ENCODE measurements around the gene RNF144A.
"Not testable (repeated sequence)": the region's sequence is repeated elsewhere in the genome, so short reads cannot be mapped to it uniquely, and the experiment has no call there.

RNF144A gene

DNA sequence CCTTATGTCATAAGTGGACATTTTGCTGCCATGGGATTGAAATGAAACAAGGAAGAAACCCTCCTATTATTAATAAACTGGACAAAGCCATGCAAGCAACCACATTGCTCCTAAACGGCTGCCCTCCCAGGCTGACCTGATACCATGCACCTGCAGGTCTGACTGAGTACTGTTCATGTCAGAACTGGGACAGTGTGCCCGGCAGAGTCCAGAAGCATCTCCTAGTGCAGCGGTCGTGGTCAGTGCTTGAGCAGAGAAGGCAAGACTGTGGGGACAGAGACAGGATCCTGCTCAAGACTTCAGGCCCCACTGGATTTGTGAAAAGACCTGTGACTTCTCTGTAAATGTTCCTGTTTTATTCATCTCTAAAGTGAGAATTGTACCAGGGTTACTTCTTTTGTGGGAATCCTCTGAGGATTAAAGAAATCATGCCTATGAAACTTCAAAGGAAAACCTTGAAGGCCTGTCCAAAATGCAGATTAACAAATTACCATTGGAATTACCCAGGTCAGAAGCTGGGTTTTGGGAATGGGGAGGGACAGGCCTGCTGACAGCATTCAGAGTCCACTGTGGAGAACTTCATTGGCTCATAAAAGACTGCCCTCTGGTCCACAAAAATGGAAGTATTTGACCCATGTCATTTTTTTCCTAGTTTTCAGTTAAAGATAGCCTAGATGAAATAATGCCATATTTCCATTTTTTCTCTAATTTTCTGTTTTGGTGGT lies 13.9 kb downstream of the RNF144A start:
- no peak for FAIRE-seq

DNA sequence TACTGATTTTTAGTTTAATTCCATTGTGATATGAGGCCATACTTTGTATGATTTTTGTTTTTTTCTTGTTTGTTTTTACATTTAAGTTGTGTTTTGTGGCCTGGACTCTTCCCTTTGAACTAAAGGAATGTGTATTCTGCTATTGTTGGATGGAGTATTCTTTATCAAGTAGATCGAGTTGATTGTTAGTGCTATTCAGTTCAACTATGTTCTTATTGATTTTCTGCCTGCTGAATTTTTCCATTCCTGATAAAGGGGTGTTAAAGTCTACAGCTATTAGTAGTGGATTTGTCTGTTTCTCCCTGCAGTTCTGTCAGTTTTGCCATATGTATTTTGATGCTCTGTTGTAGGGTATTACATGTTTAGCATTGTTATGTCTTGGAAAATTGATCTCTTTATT lies 14.5 kb downstream of the RNF144A start:
- FAIRE-seq, result no peak

DNA sequence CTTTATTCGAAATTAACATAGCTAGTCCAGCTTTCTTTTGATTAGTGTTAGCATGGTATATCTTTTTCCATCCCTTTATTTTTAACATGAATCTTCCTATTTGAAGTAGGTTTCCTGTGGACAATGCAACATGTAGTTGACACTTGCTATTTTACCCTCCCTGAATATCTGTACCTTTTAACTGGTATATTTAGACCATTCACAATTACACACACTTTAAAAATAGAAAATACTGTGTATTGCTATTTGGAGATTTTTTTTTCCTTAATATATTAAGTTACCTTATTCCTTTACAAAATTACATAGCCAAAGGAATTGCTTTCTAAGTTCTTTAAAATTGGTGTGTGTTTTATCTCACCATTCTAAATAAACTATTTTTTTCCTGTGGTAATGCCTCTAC lies 15.0 kb downstream of the RNF144A start:
- FAIRE-seq, result no peak

DNA sequence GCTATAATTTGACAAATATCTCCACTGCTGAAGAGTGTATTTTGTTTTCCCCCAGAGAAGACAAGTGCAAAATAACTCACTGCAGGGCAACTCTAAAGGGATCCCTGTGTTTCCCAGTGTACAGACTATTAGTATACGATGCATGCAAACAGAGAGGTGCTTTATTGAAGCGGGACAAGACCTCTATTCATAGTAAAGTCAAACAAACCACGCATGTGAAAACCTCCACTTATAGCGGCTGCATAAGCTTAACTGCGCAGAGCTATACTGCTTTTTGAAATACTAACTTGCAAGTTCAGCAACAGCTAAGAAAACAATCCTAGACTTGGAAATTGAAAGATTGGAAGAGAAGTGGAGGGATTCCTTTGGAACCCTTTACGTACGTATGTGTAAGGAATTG lies 15.6 kb downstream of the RNF144A start:
- no peak for FAIRE-seq

DNA sequence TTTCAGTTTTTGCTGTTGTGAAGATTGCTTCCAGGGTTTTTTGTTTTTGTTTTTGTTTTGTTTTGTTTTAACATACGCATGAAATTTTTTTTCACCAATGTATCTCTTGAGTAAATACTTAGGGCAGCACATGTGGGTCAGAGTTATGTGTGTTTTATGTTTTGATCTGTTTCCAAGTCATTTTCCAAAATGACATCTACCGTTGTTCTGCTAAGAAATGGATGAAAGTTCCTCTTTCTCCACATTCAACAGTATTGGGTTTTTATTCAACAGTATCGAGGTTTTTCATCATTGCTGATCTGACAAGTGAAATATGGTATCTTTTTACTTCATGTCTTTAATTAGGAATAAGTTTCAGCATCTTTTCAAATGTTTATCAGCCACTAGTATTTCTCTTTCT lies 16.7 kb downstream of the RNF144A start:
- no peak for FAIRE-seq

DNA sequence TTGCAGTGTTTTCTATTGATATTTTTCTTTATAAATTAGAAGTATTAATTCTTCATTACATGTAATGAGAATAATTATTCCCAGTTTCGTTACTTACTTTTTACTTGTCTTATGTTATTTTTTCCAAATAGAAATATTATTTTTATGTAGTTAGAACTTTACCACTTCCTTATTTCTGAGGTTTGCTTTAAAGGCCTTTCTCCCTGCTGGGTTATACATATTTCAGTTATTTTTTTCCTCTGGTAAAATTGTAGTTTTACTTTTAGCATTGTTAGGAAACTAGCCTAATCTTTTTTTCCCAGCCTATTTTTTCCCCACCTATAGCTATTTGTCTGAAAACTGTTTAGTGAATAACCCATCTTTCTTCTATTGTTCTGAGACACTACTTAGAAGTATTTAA lies 17.1 kb downstream of the RNF144A start:
- no peak for FAIRE-seq

DNA sequence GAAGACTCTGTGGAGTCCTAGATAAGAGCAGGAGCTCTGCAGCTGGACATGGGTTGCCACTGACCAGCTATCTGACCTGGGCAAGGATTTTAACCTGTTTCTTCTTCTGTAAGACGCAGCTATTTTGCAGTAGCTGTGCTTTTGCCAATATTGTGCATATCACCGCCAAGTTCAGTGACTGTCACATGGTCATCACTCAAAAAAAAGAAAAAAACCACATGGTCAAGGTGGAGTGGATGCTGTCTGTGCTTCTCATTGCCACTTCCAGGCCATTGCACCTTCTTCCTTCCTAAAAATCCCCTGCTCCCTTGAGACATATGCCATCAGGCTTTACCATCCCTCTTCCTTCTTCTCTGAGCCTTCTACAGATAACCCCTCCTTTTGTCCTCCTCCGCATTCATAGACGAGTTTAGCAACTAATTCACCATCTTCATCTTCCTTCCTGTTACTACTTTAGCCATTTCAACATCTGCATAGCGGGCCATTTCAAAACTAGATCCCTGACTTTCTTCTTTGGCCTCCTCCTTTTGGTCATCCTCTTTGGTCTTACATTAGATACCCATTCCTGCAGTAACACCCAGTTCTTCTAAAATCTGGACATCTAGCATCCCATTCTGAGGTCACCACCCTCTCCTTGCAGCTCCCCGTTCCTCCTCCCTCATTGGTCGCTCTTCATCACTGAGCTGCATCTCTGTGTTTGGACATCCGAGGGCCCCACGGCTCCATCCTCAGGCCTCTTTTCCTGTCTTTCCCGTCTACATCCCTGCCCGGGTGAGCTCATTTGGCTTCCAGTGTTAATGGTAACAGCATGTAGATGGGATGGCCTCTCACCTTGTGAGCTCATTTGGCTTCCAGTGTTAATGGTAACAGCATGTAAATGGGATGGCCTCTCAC lies 17.8 kb downstream of the RNF144A start:
- no peak for FAIRE-seq

DNA sequence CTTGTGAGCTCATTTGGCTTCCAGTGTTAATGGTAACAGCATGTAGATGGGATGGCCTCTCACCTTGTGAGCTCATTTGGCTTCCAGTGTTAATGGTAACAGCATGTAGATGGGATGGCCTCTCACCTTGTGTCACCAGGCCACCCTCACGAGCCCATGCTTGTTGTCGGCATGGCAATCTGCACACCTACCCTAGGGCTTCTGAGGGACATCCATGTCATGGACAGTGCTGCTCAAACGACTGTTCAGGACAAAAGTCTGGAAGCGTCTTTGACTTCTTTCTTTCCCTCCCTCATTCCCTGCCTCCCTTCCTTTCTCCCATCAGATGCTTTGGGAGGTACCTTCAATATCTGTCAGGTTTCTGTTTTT lies 18.4 kb downstream of the RNF144A start:
- not testable (repeated sequence) for FAIRE-seq

DNA sequence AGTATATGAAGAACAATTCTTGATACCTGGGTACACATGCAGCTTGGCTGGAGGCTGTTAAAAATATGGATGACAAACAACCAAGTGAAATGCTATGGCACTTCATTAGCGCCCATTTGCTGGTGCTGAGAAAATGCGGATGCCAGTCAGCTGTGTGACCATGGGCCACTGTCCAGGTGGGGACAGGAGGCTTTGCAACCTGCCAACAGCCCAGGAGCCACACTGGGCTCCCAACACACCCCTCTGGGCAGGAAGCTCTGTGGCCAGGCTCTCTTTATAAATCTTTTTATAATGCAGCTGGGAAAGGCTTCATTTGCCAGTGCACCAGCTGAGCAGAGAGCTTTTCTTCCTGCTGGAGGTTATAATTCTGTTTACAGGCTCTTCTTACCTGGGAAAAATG lies 19.9 kb downstream of the RNF144A start:
- no peak for FAIRE-seq

DNA sequence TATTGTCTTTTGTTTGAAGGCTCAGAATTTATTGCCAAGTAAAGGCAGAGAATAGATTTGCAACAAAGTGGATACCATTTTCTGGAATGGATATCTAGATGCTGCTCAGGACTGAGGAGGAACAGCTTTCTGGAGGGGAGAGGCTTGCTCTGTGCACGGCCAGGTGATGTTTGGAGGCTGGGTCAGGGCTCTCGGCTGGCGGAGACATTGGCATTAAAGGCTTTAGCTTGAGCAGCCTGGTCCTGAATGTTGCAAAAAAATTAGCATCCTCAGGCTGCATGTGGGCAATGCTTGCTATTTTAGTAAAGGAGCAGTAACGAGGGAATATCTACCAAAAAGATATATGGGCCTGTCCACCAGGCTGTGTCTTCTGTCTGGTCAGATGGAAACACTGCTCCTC lies 20.4 kb downstream of the RNF144A start:
- no peak for FAIRE-seq

DNA sequence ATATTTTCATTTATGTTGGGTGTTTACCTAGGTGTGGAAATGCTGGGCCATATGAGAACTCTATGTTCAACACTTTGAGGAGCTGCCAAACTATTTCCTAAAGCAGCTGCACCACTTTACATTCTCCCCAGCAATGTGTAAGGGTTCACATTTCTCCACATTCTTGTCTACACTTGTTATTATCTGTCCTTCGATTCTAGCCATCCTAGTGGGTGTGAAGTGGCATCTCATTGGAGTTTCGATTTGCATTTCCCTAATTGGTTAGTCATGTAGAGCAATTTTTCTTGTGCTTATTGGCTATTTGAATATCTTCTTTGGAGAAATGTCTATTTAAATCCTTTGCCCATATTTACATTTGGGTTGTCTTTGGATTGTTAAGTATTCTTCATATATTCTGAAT lies 21.9 kb downstream of the RNF144A start:
- no peak for FAIRE-seq

DNA sequence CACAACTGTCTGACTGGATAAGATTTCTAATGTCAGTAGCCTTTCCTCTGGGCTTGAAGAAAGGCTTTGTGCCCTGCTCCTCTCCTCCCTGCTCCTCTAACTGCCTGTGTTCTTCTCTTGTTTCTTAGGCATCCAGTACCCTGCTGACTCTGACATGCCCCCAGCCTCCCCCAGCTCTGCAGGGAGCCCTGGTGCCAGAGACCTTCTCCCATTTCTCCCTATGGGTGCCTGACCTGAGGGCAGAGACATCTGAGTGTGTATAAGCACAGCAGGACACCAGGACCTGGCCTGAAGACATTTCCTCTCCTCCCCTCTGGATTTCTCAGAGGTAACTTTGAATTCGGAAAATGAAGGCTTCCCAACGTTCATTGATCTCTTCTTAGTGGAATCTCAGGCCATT lies 23.6 kb downstream of the RNF144A start:
- FAIRE-seq, result no peak

DNA sequence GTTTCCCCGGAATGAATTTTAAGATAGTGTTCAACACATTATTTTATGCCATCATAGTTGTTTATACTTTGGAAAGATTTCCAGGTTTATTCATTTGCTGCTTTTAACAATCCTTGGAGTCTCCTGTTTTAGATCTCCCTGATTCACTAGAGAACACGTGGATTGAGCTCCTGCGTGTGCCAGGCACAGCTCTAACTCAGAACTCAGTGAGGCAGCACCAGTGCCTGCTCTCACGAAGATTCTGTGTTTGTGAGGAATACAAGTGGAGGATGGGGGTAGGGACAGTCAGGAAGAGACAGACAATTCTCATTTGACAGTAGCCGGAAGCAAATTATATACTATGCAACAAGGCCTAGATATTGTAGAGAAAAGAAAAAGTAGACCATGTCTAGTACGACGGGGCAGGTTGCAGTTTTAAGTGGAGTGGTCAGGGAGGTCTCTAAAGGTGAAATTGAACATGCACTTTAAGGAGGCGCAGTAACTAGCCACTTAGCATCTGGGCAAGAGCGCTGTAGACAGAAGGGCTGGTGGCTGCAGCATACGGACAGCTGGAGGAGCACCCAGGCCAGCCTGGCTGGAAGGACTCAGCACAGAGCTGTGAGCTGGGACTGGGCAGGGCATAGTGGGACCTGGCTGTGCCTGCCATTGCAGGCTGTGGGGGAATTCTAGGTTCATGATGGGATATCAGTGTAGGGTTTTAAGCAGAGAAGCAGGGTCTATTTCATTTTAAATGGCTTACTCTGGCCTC lies 24.3 kb downstream of the RNF144A start:
- FAIRE-seq, result no peak

DNA sequence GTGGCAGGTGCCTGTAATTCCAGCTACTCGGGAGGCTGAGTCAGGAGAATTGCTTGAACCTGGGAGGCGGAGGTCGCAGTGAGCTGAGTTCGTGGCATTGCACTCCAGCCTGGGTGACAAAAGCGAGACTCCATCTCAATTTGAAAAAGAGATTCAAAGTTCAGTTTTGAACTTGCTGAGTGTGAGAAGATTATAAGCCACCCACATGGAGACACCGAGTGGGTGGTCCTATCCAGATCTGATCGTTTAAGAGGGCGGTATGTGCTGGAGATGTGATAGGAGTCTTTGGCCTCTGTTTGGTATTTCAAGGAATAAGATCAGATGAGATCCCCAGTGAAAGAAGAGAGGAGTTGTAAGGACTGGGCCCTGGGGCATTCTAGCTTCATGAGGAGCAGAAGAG lies 25.6 kb downstream of the RNF144A start:
- FAIRE-seq, result no peak

DNA sequence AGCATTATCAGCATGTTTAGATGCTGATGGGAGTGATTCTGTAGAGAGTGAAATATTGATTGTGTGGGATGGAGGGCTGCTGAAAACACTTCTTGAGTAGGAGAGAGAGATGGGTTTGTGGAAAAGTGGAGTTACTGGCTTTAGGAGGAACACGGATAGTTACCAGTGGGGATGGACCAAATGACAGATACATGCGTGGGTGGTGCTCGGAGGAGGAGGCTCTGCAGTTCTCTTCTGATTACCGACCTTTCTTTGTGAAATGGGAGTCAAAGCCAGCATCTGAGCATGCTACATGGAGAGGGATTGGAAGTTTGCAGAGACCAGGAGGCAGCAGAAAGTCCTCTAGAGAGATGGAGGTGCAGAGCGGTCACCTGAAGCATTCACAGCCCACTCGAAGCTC lies 26.3 kb downstream of the RNF144A start:
- no peak for FAIRE-seq

DNA sequence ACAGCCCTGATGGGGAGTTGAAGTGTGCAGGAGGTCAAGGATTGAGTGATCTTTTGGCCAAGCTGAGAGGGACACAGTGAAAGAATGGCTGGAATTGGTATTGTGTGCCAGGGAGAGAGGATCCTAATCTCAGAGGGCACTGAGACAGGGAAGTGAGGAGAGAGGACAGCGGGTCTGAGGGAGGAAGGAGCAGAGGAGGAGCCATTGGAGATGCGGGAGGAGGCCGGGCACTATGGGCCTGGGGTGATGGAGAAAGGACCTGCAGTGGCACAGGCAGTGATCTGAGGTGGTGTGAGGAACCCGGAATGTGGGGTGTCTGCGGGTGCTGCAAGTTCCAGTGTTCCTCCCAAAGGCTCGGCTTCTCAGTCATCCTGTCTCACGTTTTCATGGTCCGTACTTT lies 26.8 kb downstream of the RNF144A start:
- FAIRE-seq, result no peak

DNA sequence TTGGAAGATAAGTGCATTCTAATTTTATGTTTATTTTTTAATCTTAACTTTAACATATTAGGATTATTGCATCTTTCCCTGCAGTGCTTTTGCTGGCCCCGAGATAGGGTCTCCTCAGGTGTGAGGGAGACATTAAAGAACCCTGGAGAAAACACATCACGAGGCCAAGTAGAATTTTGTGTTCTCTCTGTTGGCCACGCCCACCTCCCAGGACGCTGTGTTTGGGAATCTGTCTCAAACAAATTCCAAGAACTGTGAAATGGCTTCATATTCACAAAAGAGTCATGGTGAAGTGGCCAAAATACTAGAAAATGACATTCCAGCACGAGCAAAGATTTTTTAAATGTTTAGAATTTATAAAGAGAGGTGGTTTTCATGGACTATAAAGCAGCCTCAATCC lies 27.3 kb downstream of the RNF144A start:
- no peak for FAIRE-seq

DNA sequence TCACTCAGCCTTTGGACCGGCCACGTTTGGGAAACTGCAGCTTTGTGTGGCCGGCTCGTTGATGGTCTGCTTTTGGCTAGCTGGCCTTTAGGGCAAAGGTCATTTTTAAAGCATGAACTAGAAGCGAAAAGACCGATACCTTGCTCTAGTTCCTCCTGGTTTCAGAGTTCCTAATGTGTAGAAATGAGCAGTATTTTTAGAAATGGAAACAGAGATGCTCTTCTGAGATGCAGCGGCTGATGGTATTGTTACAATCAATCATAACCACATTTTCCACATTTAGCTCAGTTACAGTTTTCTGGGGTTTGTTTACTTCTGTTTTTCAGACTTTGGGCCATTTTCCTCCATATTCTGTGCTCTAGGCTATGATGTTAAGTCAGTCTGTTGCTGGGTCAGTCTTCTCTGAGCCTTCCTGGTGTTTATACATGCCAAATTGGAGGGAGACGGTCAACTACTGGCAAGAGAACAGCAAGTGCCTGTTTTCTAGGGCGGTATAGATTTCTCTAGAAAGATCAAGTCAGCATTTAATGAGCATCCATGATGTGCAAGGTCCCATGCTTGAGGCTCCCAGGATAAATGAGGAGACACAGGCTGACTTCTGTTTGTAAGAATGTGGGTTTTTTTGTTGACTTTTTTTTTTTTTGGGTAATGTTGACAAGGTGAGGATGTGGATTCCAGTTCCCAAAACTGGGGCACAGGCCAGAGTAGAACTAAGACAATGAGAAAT lies 28.0 kb downstream of the RNF144A start:
- FAIRE-seq, result no peak

DNA sequence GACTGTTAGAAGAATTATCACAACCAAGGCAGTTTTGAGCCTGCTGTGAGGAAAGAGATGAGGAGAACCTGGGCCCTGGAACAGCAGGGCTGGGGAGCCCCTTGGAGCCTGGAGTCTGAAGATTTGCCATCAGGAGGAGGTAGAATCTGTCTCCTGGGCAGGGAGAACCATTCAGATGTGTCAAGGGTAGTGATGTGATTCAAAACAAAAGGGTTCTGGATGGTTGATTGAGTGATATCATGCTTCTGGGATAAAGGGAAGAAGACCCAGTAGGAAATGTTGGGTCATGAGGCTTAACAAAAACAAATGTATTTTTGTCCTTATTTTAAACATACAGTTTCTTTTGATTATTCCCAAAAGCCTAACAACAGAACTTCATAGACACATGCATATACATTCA lies 28.6 kb downstream of the RNF144A start:
- FAIRE-seq, result no peak

DNA sequence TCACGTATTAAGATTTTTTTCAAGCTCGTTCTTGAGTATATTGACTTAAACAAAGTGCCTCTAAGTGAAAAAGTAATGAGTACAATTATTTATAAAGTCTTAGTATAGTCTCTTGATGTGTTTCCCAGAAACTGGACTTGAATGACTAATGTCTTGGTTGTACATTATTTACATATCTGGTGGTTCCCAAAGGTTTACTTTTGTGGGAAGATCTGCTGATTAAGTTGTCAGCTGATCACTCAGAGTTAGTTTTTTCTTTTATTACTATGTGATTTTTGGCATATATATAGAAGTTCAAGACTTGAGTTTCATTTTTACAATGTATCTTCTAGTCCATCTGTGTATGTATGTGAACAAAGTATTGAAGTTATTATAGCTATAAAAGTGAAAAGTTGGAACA lies 29.5 kb downstream of the RNF144A start:
- no peak for FAIRE-seq

DNA sequence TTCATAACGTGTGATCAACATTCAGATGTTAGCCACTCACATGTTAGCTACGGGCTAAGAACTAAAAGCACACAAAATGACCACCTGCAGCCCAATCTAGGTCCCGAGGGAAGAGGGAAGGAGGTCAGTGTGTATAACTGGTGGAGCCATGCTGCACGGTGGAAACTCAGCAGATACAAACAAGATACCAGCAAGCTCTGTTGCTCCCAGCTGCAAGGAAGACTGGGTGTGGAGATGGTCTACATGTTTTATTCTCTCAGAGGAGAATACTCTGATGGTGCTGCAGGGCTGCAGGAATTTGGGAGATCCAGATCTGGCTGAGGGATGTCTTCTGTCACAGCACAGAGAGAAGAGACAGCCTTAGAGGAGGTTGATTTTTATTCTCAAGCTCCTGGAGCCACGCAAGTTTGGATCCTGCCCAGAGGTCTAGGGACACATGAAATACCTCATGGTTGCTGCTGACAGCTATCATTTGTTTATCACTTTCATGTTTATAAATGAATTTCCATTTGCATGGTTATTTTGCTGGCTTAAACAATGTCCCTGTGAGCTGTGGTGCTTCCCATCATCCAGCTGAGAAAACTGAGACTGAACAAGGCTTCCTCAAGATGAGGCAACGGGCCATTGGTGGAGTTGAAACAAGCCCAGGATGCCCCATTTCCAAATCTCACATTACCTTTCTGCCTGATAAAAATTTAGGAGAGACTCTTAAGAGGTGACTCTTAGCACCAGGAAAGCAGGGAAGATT lies 30.9 kb downstream of the RNF144A start:
- no peak for FAIRE-seq

DNA sequence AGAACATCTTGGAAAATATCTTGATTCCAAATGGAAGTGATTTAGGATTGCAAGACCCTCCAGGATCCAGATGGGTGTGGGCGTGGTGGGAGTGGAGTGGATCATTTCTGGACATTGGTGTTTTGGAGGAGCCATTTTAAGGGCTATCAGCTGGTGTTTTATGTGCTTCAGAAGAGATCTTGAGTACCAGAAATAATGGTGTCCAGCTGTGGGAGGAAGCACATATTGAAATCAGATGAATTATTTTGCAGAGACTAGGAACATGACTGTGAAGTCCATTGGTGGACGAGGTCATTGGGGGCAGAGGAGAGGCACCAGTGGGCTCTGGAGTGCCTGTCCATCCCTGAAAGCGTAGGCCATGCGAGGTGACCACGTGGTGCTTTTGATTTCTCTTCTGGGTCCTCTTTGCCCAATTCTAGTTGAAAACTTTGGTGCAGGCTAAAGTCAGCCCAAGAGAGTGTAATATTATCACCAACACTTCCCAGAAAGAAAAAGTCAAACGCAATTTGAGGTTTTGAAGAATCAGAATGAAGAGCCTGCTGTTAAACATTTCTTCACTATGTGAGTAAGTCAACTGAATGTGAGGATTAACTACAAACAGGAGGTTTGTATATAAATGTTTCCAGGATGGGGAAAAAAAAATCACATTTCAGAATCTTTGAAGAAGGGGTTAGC lies 31.6 kb downstream of the RNF144A start:
- no peak for FAIRE-seq

Data from A204.1 (cell line).